Endothelial cell of umbilical vein (primary cell): ENCODE results near the gene MDN1. TPM values are rescaled to one million over a fixed set of nuclear protein-coding genes. Genes with fewer than 3 reads are reported as not detected.

Experiments
- BruUV-seq: library from RNA; stranded (reverse); fragments of 400-500 nt; replicated peaks from 2 replicates; lab custom pipeline; 2021; lab: Mats Ljungman, UMichigan
- CTCF ChIA-PET: fragments of 300-600, 350-600 bp; sonication (Branson Sonifier 250); formaldehyde crosslinking; loops from one replicate; lab custom pipeline; 2021; ENCODE audit warnings: antibody characterized with exemption, inconsistent platforms; lab: Charles Lee
- POLR2A ChIA-PET: fragments of 300-600, 350-600 bp; sonication (Branson Sonifier 250); formaldehyde crosslinking; loops from one replicate; lab custom pipeline; 2021; ENCODE audit warnings: antibody characterized with exemption, inconsistent platforms; lab: Charles Lee
- DNase-seq: peaks from one replicate; pipeline ENCODE4 v3.0.0-alpha.2; 2011; ENCODE audit warnings: low read depth, low spot score
- FAIRE-seq: peaks from 2 replicates; lab custom pipeline; 2011; peaks lifted over from hg19 to GRCh38; lab: Jason Lieb, UNC
- H2AFZ ChIP-seq: 2 replicates; pipeline ENCODE4 v1.6.0; 2012; ENCODE audit warnings: low read depth, low read length, control low read depth, inconsistent platforms
- H3K27ac ChIP-seq: 2 replicates; pipeline ENCODE4 v1.5.1; 2011; ENCODE audit warnings: low read depth, mild to moderate bottlenecking, control low read depth, low read length, moderate library complexity; ENCODE audit not compliant: insufficient read depth
- H3K27me3 ChIP-seq, 2 experiments: 2 replicates each; pipeline versions ENCODE4 v1.6.0 to v1.6.1; 2011; ENCODE audit warnings: low read length in 2 of 2, mixed read lengths in 1 of 2; ENCODE audit not compliant: control insufficient read depth in 2 of 2, insufficient read depth in 2 of 2
- H3K36me3 ChIP-seq, 2 experiments: 2 replicates in 1 of 2; 3 replicates in 1 of 2; pipeline ENCODE4 v1.5.1; 2011; ENCODE audit warnings: low read length in 2 of 2, mild to moderate bottlenecking in 1 of 2, moderate library complexity in 1 of 2; ENCODE audit not compliant: control insufficient read depth in 2 of 2, insufficient read depth in 2 of 2; ENCODE audit errors: extremely low read depth in 1 of 2
- H3K4me1 ChIP-seq: 3 replicates; pipeline ENCODE4 v1.5.1; 2011; ENCODE audit warnings: mild to moderate bottlenecking, low read length; ENCODE audit not compliant: control insufficient read depth, insufficient read depth; ENCODE audit errors: extremely low read depth
- H3K4me2 ChIP-seq: 2 replicates; pipeline ENCODE4 v1.6.1; 2011; ENCODE audit warnings: low read length, control low read depth, mixed read lengths; ENCODE audit not compliant: insufficient read depth
- H3K4me3 ChIP-seq, 3 experiments: fragments of 200-600 bp in 1 of 3; sonication (generic), shearing (Covaris generic) in 1 of 3; replicated peaks in 1 of 3; 2 replicates each; pipeline ENCODE4 v1.5.1; 2011 to 2016; ENCODE audit warnings: control low read depth in 3 of 3, low read length in 3 of 3, mild to moderate bottlenecking in 2 of 3, inconsistent platforms in 1 of 3, low read depth in 1 of 3, moderate library complexity in 1 of 3; ENCODE audit not compliant: insufficient read depth in 1 of 3
- H3K79me2 ChIP-seq: 2 replicates; pipeline ENCODE4 v1.6.0; 2012; ENCODE audit warnings: low read length, inconsistent platforms; ENCODE audit not compliant: control insufficient read depth, insufficient read depth
- H3K9ac ChIP-seq: replicated peaks from 2 replicates; pipeline ENCODE3; 2011; ENCODE audit warnings: low read length, control low read depth; ENCODE audit not compliant: insufficient read depth; ENCODE audit errors: extremely low read depth
- H3K9me1 ChIP-seq: replicated peaks from 3 replicates; pipeline ENCODE4 v1.6.0; 2011; ENCODE audit warnings: mild to moderate bottlenecking, low read length; ENCODE audit not compliant: control insufficient read depth, insufficient read depth; ENCODE audit errors: extremely low read depth
- H3K9me3 ChIP-seq: replicated peaks from 2 replicates; pipeline ENCODE4 v1.5.1; 2012; ENCODE audit warnings: low read length, inconsistent platforms; ENCODE audit not compliant: control insufficient read depth, insufficient read depth
- H4K20me1 ChIP-seq: replicated peaks from 2 replicates; pipeline ENCODE3; 2011; ENCODE audit warnings: mild to moderate bottlenecking, low read length; ENCODE audit not compliant: control insufficient read depth, insufficient read depth; ENCODE audit errors: extremely low read depth
- EZH2 ChIP-seq: IDR thresholded peaks from 2 replicates; pipeline ENCODE4 v1.6.1; 2012; ENCODE audit warnings: borderline replicate concordance, low read depth, mild to moderate bottlenecking, moderate library complexity, low read length, inconsistent platforms; ENCODE audit not compliant: severe bottlenecking
- FOS ChIP-seq: IDR thresholded peaks from 2 replicates; pipeline ENCODE4 v1.6.1; 2011; ENCODE audit warnings: mild to moderate bottlenecking, low read length, moderate library complexity, borderline replicate concordance; ENCODE audit not compliant: insufficient read depth
- JUN ChIP-seq: IDR thresholded peaks from 2 replicates; pipeline ENCODE4 v1.6.1; 2011; ENCODE audit warnings: borderline replicate concordance, low read depth; ENCODE audit not compliant: insufficient read length, insufficient read depth
- POLR2AphosphoS5 ChIP-seq: IDR thresholded peaks from 2 replicates; pipeline ENCODE4 v1.6.1; 2012; ENCODE audit warnings: low read depth, mild to moderate bottlenecking, control low read depth, low read length, moderate library complexity; ENCODE audit not compliant: insufficient read depth
- dilution Hi-C: fragments of 300-500 bp; cut with MboI; formaldehyde crosslinking; loops from one replicate; pipeline ENCODE4 v1.15.0; 2019; ENCODE audit warnings: low sequenced_read_pairs; ENCODE audit not compliant: extremely low pct_ligation_motif_present
- intact Hi-C: fragments of 100-400 bp; cut with micrococcal nuclease; formaldehyde crosslinking; loops from one replicate; pipeline ENCODE4 v1.10.0; 2022
- polyA plus RNA-seq, 4 experiments: library from polyadenylated mRNA; depleted of rRNA in 3 of 4; stranded (reverse) in 3 of 4; unstranded in 1 of 4; fragments of >200 nt; gene quantifications; 2 replicates each; pipeline versions ENCODE4 v1.2.1 to v1.2.3, GENCODE V29; 2011 to 2012; ENCODE audit warnings: missing spikeins in 1 of 4
- total RNA-seq: library from RNA; stranded (reverse); gene quantifications from 2 replicates; pipeline ENCODE4 v1.2.3, GENCODE V29; 2021
- TF ChIP-seq, protein P1 (sequence below): IDR thresholded peaks from 2 replicates; pipeline ENCODE4 v1.6.1; 2011; ENCODE audit not compliant: insufficient read depth, insufficient read length
- TF ChIP-seq, protein P2 (sequence below), 2 donors: IDR thresholded peaks; 1 replicate in 1 of 2; 2 replicates in 1 of 2; pipeline ENCODE4 v1.5.1; 2011; ENCODE audit warnings: low read length in 2 of 2, mild to moderate bottlenecking in 2 of 2, moderate library complexity in 2 of 2, control low read depth in 1 of 2, inconsistent platforms in 1 of 2, low read depth in 1 of 2; ENCODE audit not compliant: insufficient read depth in 1 of 2; ENCODE audit errors: extremely low read depth in 1 of 2

MDN1 gene
- total and polyA plus RNA-seq, 2 donors (not counting 3 experiments of a cell fraction or from before 2014, with no cell fraction given), result 9.2 to 39.6 TPM

GRCh38 chr6:89723046-89723445 is 96.5 kb downstream of the MDN1 start:
- Histone ChIP-seq H3K4me1 (no peaks in the 10 kb centered on the region), H3K27ac (no peak overlapping the region), H4K20me1 (no peaks in the 10 kb centered on the region), H3K4me3 (no peak overlapping the region), H3K9ac (no peak overlapping the region), H3K36me3 (peaks cover 9 to 16% of the 10 kb centered on the region in 2 experiments), H3K27me3 (no peaks in the 10 kb centered on the region), H2AFZ (no peak overlapping the region), H3K79me2 (no peaks in the 10 kb centered on the region), H3K9me3 (no peaks in the 10 kb centered on the region), H3K9me1 (no peaks in the 10 kb centered on the region), H3K4me2 (no peak overlapping the region)
- ChIA-PET CTCF (no interaction called here), POLR2A (no interaction called here)
- dilution Hi-C loops, result no loop called here
- FAIRE-seq (no peak), DNase-seq (no peak)
- intact Hi-C loops, result no loop called here
- no TSS peak for BruUV-seq
- no peak for TF ChIP-seq FOS
- TF ChIP-seq, protein P1, sequence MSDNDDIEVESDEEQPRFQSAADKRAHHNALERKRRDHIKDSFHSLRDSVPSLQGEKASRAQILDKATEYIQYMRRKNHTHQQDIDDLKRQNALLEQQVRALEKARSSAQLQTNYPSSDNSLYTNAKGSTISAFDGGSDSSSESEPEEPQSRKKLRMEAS, result no peak
- TF ChIP-seq, protein P2, sequence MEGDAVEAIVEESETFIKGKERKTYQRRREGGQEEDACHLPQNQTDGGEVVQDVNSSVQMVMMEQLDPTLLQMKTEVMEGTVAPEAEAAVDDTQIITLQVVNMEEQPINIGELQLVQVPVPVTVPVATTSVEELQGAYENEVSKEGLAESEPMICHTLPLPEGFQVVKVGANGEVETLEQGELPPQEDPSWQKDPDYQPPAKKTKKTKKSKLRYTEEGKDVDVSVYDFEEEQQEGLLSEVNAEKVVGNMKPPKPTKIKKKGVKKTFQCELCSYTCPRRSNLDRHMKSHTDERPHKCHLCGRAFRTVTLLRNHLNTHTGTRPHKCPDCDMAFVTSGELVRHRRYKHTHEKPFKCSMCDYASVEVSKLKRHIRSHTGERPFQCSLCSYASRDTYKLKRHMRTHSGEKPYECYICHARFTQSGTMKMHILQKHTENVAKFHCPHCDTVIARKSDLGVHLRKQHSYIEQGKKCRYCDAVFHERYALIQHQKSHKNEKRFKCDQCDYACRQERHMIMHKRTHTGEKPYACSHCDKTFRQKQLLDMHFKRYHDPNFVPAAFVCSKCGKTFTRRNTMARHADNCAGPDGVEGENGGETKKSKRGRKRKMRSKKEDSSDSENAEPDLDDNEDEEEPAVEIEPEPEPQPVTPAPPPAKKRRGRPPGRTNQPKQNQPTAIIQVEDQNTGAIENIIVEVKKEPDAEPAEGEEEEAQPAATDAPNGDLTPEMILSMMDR (IDR thresholded peaks at IDR 0.05; ENCODE audit: extremely low read depth in 1 of 2, insufficient read depth in 1 of 2, low read depth in 1 of 2, low read length in 2 of 2), result no peak
- no peak for TF ChIP-seq POLR2AphosphoS5
- no peak for TF ChIP-seq EZH2
- no peak for TF ChIP-seq JUN
